ENCODE data around the gene GALNTL6.

- TF ChIP-seq ZNF274 (IDR thresholded peaks at IDR 0.05; ENCODE audit: low read depth, low read length) = no peak
- no peak for TF ChIP-seq YY1 (IDR thresholded peaks at IDR 0.05; ENCODE audit: insufficient read depth, insufficient read length)
- no peak for TF ChIP-seq SUZ12 (IDR thresholded peaks at IDR 0.05; ENCODE audit: extremely low read depth, insufficient read depth, insufficient read length)
These were observed 760.7 kb downstream of the GALNTL6 start for GRCh38 chr4:172573899-172574298.
